Neural progenitor cell (in vitro differentiated cells): Measurements from ENCODE around the gene ALG6.

Experiments used
- CTCF ChIP-seq: fragments of 200-600 bp; sonication (generic); IDR thresholded peaks from 2 replicates; pipeline ENCODE4 v1.5.1; 2017; ENCODE audit warnings: antibody characterized with exemption, mild to moderate bottlenecking
- EZH2 ChIP-seq: fragments of 200-600 bp; sonication (generic); IDR thresholded peaks from 2 replicates; pipeline ENCODE4 v1.6.1; 2017; ENCODE audit warnings: antibody characterized with exemption, mild to moderate bottlenecking, moderate library complexity
- EZH2phosphoT487 ChIP-seq: fragments of 200-600 bp; sonication (generic); IDR thresholded peaks from 2 replicates; pipeline ENCODE4 v1.6.1; 2017; ENCODE audit warnings: antibody characterized with exemption

GRCh38 chr1:63359561-63359960 lies 7.9 kb upstream of the ALG6 start:
- TF ChIP-seq CTCF (no peak), EZH2 (no peak), EZH2phosphoT487 (no peak)
